Cardiac fibroblast (primary cell): ENCODE measurements around the gene SCTR.

Experiments
- DNase-seq, 2 donors: peaks; one replicate each; pipeline versions ENCODE4 v3.0.0 to v3.0.0-alpha.2; 2010; ENCODE audit warnings: low read depth in 2 of 2
- H3K4me3 ChIP-seq, 2 donors: replicated peaks in 1 of 2; 1 replicate in 1 of 2; 2 replicates in 1 of 2; pipeline ENCODE4 v1.5.1; 2011; ENCODE audit warnings: low read depth in 2 of 2, low read length in 2 of 2, mild to moderate bottlenecking in 2 of 2, moderate library complexity in 1 of 2
- TF ChIP-seq, protein P1 (sequence below): IDR thresholded peaks from one replicate; pipeline ENCODE4 v1.5.1; 2011; ENCODE audit warnings: low read depth, mild to moderate bottlenecking, low read length, inconsistent platforms

Gene SCTR

DNA sequence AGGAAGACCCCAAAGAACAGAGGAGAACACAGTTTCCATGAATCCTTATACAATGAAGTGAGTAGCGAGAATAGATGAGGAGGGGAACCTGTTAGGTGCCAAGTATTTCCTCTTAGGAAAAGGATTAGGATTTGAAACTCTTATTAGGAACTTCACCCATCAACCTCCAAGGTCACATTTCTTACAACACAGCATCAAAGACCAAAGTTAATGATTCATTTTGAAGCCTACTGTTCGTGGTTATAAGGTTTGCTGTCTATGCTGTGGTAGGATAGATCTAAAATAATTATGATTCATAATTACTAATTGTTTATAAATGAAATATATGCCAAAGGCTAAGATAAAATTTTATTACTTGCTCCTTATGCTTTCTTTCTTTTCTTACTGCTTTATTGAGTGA is 26.1 kb upstream of the SCTR start:
- no peak for DNase-seq
- TF ChIP-seq, protein P1, sequence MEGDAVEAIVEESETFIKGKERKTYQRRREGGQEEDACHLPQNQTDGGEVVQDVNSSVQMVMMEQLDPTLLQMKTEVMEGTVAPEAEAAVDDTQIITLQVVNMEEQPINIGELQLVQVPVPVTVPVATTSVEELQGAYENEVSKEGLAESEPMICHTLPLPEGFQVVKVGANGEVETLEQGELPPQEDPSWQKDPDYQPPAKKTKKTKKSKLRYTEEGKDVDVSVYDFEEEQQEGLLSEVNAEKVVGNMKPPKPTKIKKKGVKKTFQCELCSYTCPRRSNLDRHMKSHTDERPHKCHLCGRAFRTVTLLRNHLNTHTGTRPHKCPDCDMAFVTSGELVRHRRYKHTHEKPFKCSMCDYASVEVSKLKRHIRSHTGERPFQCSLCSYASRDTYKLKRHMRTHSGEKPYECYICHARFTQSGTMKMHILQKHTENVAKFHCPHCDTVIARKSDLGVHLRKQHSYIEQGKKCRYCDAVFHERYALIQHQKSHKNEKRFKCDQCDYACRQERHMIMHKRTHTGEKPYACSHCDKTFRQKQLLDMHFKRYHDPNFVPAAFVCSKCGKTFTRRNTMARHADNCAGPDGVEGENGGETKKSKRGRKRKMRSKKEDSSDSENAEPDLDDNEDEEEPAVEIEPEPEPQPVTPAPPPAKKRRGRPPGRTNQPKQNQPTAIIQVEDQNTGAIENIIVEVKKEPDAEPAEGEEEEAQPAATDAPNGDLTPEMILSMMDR, result no peak
- H3K4me3 ChIP-seq, result no peak overlapping the region

DNA sequence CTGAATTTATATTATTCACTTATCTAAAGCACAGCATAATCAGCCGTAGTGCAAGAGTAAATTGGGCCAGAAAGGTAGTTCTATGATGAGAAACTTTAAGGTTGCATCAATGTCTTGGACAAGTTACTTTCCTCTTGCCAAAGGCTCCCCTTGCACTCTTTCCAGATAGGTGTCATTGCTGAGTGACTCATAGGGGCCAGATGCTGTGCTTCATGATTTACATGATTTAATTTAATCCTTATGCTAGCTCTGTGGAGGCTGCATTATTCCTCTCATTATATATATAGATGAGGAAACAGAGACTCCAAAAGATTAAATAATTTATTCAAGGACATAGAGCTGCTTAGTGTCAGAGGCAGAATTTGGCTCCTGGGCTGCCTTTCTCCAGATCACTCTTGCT is 25.0 kb upstream of the SCTR start:
- peak; percentile 23 to 40 for DNase-seq
- no peak overlapping the region for H3K4me3 ChIP-seq
- TF ChIP-seq, protein P1, result no peak

DNA sequence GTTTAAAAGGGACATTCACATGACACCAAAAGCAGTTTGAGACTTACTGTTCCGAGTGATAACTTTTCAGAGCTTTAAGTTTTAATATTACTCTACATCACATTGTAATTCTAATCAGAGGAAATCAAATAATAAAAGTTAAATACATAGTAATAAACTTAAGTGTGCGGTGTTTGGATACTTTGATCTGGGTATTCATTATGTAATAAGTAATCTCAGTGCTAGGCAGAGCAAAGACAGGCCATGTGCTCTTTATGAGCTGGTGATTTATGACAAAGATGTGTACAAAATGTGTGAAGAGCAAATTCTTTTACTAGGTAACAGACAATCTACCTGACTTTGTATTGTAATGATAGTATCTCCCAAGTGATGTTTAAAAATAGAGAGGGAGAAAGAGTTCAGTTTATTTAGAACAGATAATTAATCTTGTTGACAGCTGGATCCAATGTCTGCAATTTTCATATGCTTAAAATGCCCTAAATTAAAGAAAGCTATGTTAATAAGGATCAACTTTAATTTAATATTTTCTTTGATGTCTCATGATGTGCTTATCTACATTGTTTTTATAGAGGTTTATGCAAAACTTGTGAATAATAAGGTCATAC is 24.3 kb upstream of the SCTR start:
- no peak for DNase-seq
- no peak overlapping the region for H3K4me3 ChIP-seq
- TF ChIP-seq, protein P1, result no peak

DNA sequence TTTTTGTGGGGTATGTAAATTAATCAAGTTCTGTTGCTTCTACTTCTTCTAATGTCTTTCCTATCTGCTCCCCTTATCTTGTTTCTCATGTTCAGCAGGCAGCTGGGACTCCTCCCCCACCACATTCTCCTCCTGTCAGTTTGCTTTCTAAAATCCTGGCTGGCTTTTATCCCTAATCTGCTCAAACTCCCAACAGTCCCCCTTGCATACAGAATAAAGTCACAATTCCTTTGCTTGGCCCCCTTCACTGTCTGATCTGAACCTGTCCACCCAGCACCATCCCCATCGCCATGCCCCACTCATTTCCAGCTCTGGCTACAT is 22.1 kb upstream of the SCTR start:
- H3K4me3 ChIP-seq, result no peak overlapping the region
- TF ChIP-seq, protein P1, result no peak
- DNase-seq, result no peak

DNA sequence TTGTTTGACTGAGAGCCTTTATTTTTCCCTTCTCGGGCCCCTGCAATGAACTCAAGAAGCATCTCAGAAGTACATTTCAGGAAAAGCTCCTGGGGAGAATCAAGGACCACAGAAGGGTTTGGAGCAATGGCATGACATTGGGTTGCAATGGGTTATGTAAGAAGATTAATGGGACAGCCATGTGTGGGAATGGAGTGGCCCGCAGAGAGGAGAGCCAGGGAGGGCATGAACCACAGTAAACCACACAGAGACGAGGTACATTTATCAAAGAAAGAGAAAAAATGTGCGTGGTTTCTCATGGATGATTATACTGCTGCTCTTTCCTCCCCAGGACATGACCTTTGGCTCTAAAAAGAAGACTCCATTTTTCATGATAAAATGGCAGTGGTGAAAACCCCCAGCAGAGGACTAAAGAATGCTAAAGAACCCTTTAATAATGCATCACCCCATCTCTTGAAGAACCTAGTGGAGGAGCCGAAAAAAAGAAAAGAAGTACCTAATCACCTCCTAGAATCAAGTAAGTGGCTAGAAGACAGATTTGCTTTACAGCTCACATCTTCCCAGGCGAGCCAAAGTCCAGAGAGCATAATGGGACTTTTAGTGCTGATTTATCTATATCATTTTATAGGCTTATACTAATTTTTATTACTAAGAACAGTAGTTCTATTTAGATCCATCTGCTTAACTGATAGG is 21.6 kb upstream of the SCTR start:
- DNase-seq, result peak in 1 of 2 donors; percentile 28
- TF ChIP-seq, protein P1, result no peak
- H3K4me3 ChIP-seq, result no peak overlapping the region

DNA sequence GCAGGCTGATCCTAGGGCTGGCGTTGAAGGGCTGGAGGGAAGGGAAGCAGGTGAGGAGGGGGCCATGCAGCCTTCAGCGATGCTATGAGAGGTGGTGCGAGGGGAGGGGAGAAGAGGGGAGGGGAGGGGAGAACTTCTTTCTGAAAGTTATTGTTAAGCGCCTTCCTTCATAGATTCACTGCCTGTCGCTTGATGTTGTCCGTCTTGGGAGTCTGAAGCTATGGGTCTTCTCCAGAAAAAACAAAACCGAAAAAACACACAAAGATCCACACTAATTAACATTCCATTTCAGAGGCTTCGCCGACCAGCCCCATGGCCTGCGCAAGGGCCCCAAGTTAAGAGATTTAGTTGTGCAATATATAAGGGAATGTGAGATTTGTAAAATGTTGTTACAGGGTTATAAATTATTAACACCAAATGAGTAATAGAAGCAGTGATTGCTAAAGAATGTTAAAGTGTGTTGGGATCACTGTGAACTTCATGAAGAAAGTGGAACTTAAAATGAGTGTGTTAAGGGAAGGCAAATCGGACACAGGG is 20.7 kb upstream of the SCTR start:
- TF ChIP-seq, protein P1, result no peak
- DNase-seq, result peak in 1 of 2 donors; percentile 18
- H3K4me3 ChIP-seq, result peak overlapping the region in 1 of 2 donors; percentile 56
